Measurements from ENCODE around the gene SYNGAP1. TPM values are rescaled to one million over a fixed set of nuclear protein-coding genes. Genes with fewer than 3 reads are reported as not detected.
"Not testable (repeated sequence)": the region's sequence is repeated elsewhere in the genome, so short reads cannot be mapped to it uniquely, and the experiment has no call there.

Gene SYNGAP1
- total RNA-seq, 1 donor from 2014 or later = 48.6 TPM

- DNase-seq (ENCODE audit: low spot score) = no peak
- Mint-ChIP-seq H3K4me1 (ENCODE audit: unreplicated experiment) (no peaks in the 10 kb centered on the region), H3K27me3 (ENCODE audit: unreplicated experiment) (no peaks in the 10 kb centered on the region), H3K9me3 (ENCODE audit: unreplicated experiment) (no peaks in the 10 kb centered on the region), H3K27ac (ENCODE audit: unreplicated experiment) (no peak overlapping the region), H3K36me3 (ENCODE audit: low read depth, unreplicated experiment) (no peaks in the 10 kb centered on the region), H3K4me3 (ENCODE audit: unreplicated experiment) (no peak overlapping the region)
- TF ChIP-seq CTCF (IDR thresholded peaks at IDR 0.05; ENCODE audit: unreplicated experiment) = no peak
These were observed 49.8 kb downstream of the SYNGAP1 start for GRCh38 chr6:33469661-33470060.

- no peak for TF ChIP-seq CTCF (IDR thresholded peaks at IDR 0.05; ENCODE audit: unreplicated experiment)
- no peak overlapping the region for H3K27ac Mint-ChIP-seq (ENCODE audit: unreplicated experiment)
- H3K9me3 Mint-ChIP-seq (ENCODE audit: unreplicated experiment) = no peaks in the 10 kb centered on the region
- H3K4me3 Mint-ChIP-seq (ENCODE audit: unreplicated experiment) = no peak overlapping the region
- DNase-seq (ENCODE audit: low spot score) = no peak
- H3K4me1 Mint-ChIP-seq (ENCODE audit: unreplicated experiment) = no peaks in the 10 kb centered on the region
- H3K36me3 Mint-ChIP-seq (ENCODE audit: low read depth, unreplicated experiment) = no peaks in the 10 kb centered on the region
- no peaks in the 10 kb centered on the region for H3K27me3 Mint-ChIP-seq (ENCODE audit: unreplicated experiment)
These were observed 58.0 kb downstream of the SYNGAP1 start for GRCh38 chr6:33477864-33478263.

GRCh38 chr6:33481192-33481591 is 61.3 kb downstream of the SYNGAP1 start:
- Mint-ChIP-seq H3K27ac (ENCODE audit: unreplicated experiment) (no peak overlapping the region), H3K4me1 (ENCODE audit: unreplicated experiment) (no peaks in the 10 kb centered on the region), H3K36me3 (ENCODE audit: low read depth, unreplicated experiment) (no peaks in the 10 kb centered on the region), H3K9me3 (ENCODE audit: unreplicated experiment) (no peaks in the 10 kb centered on the region), H3K27me3 (ENCODE audit: unreplicated experiment) (no peaks in the 10 kb centered on the region), H3K4me3 (ENCODE audit: unreplicated experiment) (no peak overlapping the region)
- no peak for DNase-seq (ENCODE audit: low spot score)
- TF ChIP-seq CTCF (IDR thresholded peaks at IDR 0.05; ENCODE audit: unreplicated experiment) = no peak

GRCh38 chr6:33482620-33483019 is 62.8 kb downstream of the SYNGAP1 start:
- H3K36me3 Mint-ChIP-seq (ENCODE audit: low read depth, unreplicated experiment); H3K27me3 Mint-ChIP-seq (ENCODE audit: unreplicated experiment); DNase-seq (ENCODE audit: low spot score); H3K9me3 Mint-ChIP-seq (ENCODE audit: unreplicated experiment); H3K4me3 Mint-ChIP-seq (ENCODE audit: unreplicated experiment); H3K27ac Mint-ChIP-seq (ENCODE audit: unreplicated experiment); H3K4me1 Mint-ChIP-seq (ENCODE audit: unreplicated experiment): not testable (repeated sequence)

- Mint-ChIP-seq H3K27me3 (ENCODE audit: unreplicated experiment) (peaks cover 3% of the 10 kb centered on the region), H3K4me1 (ENCODE audit: unreplicated experiment) (no peaks in the 10 kb centered on the region), H3K4me3 (ENCODE audit: unreplicated experiment) (no peak overlapping the region), H3K9me3 (ENCODE audit: unreplicated experiment) (no peaks in the 10 kb centered on the region), H3K27ac (ENCODE audit: unreplicated experiment) (no peak overlapping the region), H3K36me3 (ENCODE audit: low read depth, unreplicated experiment) (peaks cover 4% of the 10 kb centered on the region)
- DNase-seq (ENCODE audit: low spot score) = no peak
- TF ChIP-seq CTCF (IDR thresholded peaks at IDR 0.05; ENCODE audit: unreplicated experiment) = no peak
These were observed 63.8 kb downstream of the SYNGAP1 start for GRCh38 chr6:33483678-33484077.

- not testable (repeated sequence) for H3K27ac Mint-ChIP-seq (ENCODE audit: unreplicated experiment); H3K4me1 Mint-ChIP-seq (ENCODE audit: unreplicated experiment); H3K36me3 Mint-ChIP-seq (ENCODE audit: low read depth, unreplicated experiment); DNase-seq (ENCODE audit: low spot score); H3K4me3 Mint-ChIP-seq (ENCODE audit: unreplicated experiment); H3K27me3 Mint-ChIP-seq (ENCODE audit: unreplicated experiment); H3K9me3 Mint-ChIP-seq (ENCODE audit: unreplicated experiment)
These were observed 64.9 kb downstream of the SYNGAP1 start for GRCh38 chr6:33484673-33485262.

GRCh38 chr6:33485680-33486079 is 65.8 kb downstream of the SYNGAP1 start:
- not testable (repeated sequence) for H3K9me3 Mint-ChIP-seq (ENCODE audit: unreplicated experiment); H3K36me3 Mint-ChIP-seq (ENCODE audit: low read depth, unreplicated experiment); H3K4me1 Mint-ChIP-seq (ENCODE audit: unreplicated experiment); H3K27ac Mint-ChIP-seq (ENCODE audit: unreplicated experiment); DNase-seq (ENCODE audit: low spot score); H3K4me3 Mint-ChIP-seq (ENCODE audit: unreplicated experiment); H3K27me3 Mint-ChIP-seq (ENCODE audit: unreplicated experiment)
